RWPE2 (cell line): ENCODE data around the gene IFT27.

Experiments
- ATAC-seq: fragments of 200-7000 bp; cut with Tn5 transposase; 3 replicates; pipeline ENCODE4 v1.9.1; 2021; ENCODE audit warnings: low read depth
- DNase-seq: peaks from one replicate; pipeline ENCODE4 v3.0.0-alpha.2; 2020; ENCODE audit warnings: low spot score
- H3K27ac ChIP-seq: fragments of 450-650 bp; 2 replicates; pipeline ENCODE4 v1.5.1; 2017; ENCODE audit warnings: mild to moderate bottlenecking; ENCODE audit not compliant: poor library complexity, severe bottlenecking
- H3K27me3 ChIP-seq: fragments of 250-450 bp; sonication (Bioruptor Pico); 2 replicates; pipeline ENCODE4 v1.5.1; 2021; ENCODE audit warnings: mild to moderate bottlenecking, moderate library complexity; ENCODE audit not compliant: insufficient read depth, poor library complexity, severe bottlenecking
- H3K36me3 ChIP-seq: fragments of 250-450 bp; sonication (Bioruptor Pico); 2 replicates; pipeline ENCODE4 v1.5.1; 2020; ENCODE audit warnings: low read depth, mild to moderate bottlenecking, moderate library complexity
- H3K4me1 ChIP-seq: fragments of 250-450 bp; sonication (Bioruptor Pico); 2 replicates; pipeline ENCODE4 v1.5.1; 2021; ENCODE audit warnings: mild to moderate bottlenecking, moderate library complexity; ENCODE audit not compliant: insufficient read depth, poor library complexity, severe bottlenecking
- H3K4me3 ChIP-seq: fragments of 250-450 bp; sonication (Bioruptor Pico); 2 replicates; pipeline ENCODE4 v1.5.1; 2021; ENCODE audit warnings: mild to moderate bottlenecking, moderate library complexity; ENCODE audit not compliant: severe bottlenecking
- H3K9me3 ChIP-seq: fragments of 250-450 bp; sonication (Bioruptor Pico); 2 replicates; pipeline ENCODE4 v1.5.1; 2021; ENCODE audit warnings: mild to moderate bottlenecking, moderate library complexity; ENCODE audit not compliant: severe bottlenecking
- TF ChIP-seq, protein P1 (sequence below): fragments of 450-650 bp; IDR thresholded peaks from one replicate; pipeline ENCODE4 v1.5.1; 2017; ENCODE audit warnings: mild to moderate bottlenecking, moderate library complexity; ENCODE audit not compliant: poor library complexity, severe bottlenecking

IFT27 gene

GRCh38 chr22:36730176-36730858, 45.6 kb downstream of the IFT27 start:
- Histone ChIP-seq H3K27ac (no peak overlapping the region), H3K27me3 (peaks cover 3% of the 10 kb centered on the region), H3K9me3 (no peaks in the 10 kb centered on the region), H3K4me1 (no peaks in the 10 kb centered on the region), H3K4me3 (no peak overlapping the region), H3K36me3 (no peaks in the 10 kb centered on the region)
- no peak for ATAC-seq
- TF ChIP-seq, protein P1, sequence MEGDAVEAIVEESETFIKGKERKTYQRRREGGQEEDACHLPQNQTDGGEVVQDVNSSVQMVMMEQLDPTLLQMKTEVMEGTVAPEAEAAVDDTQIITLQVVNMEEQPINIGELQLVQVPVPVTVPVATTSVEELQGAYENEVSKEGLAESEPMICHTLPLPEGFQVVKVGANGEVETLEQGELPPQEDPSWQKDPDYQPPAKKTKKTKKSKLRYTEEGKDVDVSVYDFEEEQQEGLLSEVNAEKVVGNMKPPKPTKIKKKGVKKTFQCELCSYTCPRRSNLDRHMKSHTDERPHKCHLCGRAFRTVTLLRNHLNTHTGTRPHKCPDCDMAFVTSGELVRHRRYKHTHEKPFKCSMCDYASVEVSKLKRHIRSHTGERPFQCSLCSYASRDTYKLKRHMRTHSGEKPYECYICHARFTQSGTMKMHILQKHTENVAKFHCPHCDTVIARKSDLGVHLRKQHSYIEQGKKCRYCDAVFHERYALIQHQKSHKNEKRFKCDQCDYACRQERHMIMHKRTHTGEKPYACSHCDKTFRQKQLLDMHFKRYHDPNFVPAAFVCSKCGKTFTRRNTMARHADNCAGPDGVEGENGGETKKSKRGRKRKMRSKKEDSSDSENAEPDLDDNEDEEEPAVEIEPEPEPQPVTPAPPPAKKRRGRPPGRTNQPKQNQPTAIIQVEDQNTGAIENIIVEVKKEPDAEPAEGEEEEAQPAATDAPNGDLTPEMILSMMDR: no peak
- DNase-seq: peak; percentile 30

DNA sequence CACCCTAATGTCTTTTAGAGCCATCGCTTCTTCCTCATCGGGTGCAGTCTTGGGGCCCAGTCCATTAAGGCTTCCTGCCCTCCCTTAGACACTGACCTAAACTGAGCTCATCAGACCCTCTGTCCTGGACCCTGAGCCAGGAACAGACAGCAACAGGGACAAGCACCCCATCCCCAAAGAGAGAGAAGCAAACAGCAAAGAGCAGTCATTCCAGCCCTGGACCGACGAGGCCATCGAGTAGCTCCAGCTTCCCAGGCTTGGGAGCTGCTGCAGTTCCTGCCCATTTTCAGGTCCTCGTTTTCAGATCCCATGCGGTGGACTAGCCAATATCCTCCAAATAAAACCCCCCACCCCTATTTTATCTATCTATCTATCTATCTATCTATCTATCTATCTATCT, 46.6 kb downstream of the IFT27 start:
- no peak overlapping the region for H3K4me3 ChIP-seq
- DNase-seq: no peak
- no peak for ATAC-seq
- H3K36me3 ChIP-seq: no peaks in the 10 kb centered on the region
- no peaks in the 10 kb centered on the region for H3K9me3 ChIP-seq
- TF ChIP-seq, protein P1: no peak
- no peak overlapping the region for H3K27ac ChIP-seq
- peaks cover 3% of the 10 kb centered on the region for H3K27me3 ChIP-seq
- H3K4me1 ChIP-seq: no peaks in the 10 kb centered on the region

- no peak for ATAC-seq
Observed at GRCh38 chr22:36728505-36728904, 47.4 kb downstream of the IFT27 start.

DNA sequence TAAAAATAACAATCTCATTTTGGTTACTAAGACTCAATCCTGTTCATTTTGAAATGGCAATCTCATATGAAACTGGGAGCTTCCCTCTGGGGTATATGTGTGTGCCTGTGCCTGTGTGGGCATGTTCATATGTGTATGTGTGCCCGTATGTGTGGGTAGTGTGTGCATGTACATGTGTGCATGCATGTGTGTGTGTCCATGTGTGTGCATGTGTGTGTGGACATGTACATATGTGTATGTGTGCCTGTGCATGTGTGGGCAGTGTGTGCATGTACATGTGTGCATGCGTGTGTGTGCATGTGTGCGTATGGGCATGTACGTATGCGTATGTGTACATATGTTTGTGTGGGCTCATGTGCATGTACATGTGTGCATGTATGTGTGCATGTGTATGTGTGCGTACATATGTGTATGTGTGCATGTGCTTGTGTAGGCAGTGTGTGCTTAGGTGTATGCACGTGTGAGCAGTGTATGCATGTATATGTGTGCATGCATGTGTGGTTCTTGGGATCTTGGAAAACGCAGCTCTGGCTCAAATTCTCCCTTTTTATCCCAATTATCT, 47.9 kb downstream of the IFT27 start:
- no peaks in the 10 kb centered on the region for H3K4me1 ChIP-seq
- no peak for DNase-seq
- H3K27ac ChIP-seq: no peak overlapping the region
- no peaks in the 10 kb centered on the region for H3K9me3 ChIP-seq
- ATAC-seq: no peak
- H3K27me3 ChIP-seq: peaks cover 6% of the 10 kb centered on the region
- H3K36me3 ChIP-seq: no peaks in the 10 kb centered on the region
- H3K4me3 ChIP-seq: no peak overlapping the region
- TF ChIP-seq, protein P1: no peak

More at GRCh38 chr22:36728505-36728904, 47.4 kb downstream of the IFT27 start:
- DNase-seq: no peak
- Histone ChIP-seq H3K4me1 (no peaks in the 10 kb centered on the region), H3K9me3 (no peaks in the 10 kb centered on the region), H3K27me3 (peaks cover 6% of the 10 kb centered on the region), H3K36me3 (no peaks in the 10 kb centered on the region), H3K4me3 (no peak overlapping the region), H3K27ac (no peak overlapping the region)
- TF ChIP-seq, protein P1: no peak

GRCh38 chr22:36727110-36727509, 48.8 kb downstream of the IFT27 start:
- no peaks in the 10 kb centered on the region for H3K9me3 ChIP-seq
- H3K27me3 ChIP-seq: peaks cover 6% of the 10 kb centered on the region
- no peak overlapping the region for H3K27ac ChIP-seq
- ATAC-seq (no peak), DNase-seq (no peak)
- no peak overlapping the region for H3K4me3 ChIP-seq
- H3K36me3 ChIP-seq: no peaks in the 10 kb centered on the region
- TF ChIP-seq, protein P1: no peak
- H3K4me1 ChIP-seq: no peaks in the 10 kb centered on the region
